Measurements from ENCODE around the gene MLYCD.

The MLYCD gene

GRCh38 chr16:83942815-83943515, 44.0 kb downstream of the MLYCD start:
- Histone ChIP-seq H2AFZ (ENCODE audit: low read length) (no peak overlapping the region), H3K27me3 (ENCODE audit: insufficient read depth, low read length) (no peaks in the 10 kb centered on the region), H3K36me3 (ENCODE audit: insufficient read depth, low read length) (no peaks in the 10 kb centered on the region), H3K4me2 (ENCODE audit: low read length) (no peak overlapping the region), H3F3A (ENCODE audit: insufficient read depth, low read length) (no peaks in the 10 kb centered on the region), H3K9me2 (ENCODE audit: low read depth, low read length) (no peaks in the 10 kb centered on the region), H3K79me2 (ENCODE audit: insufficient read depth, low read length) (no peaks in the 10 kb centered on the region), H3K4me3 (ENCODE audit: low read depth, low read length, poor library complexity, severe bottlenecking) (no peak overlapping the region), H3K27ac (ENCODE audit: low read depth, low read length, poor library complexity, severe bottlenecking) (no peak overlapping the region), H4K20me1 (ENCODE audit: insufficient read depth, low read length) (no peaks in the 10 kb centered on the region), H3K9ac (ENCODE audit: low read length) (no peak overlapping the region), H3K9me3 (ENCODE audit: low read length) (no peaks in the 10 kb centered on the region), H3K4me1 (ENCODE audit: insufficient read depth, low read length, severe bottlenecking) (no peaks in the 10 kb centered on the region)
- TF ChIP-seq CTCF (IDR thresholded peaks at IDR 0.05; ENCODE audit: low read length), result no peak
- TF ChIP-seq EZH2 (IDR thresholded peaks at IDR 0.05; ENCODE audit: borderline replicate concordance, low read length), result no peak

GRCh38 chr16:83943516-83944050, 44.7 kb downstream of the MLYCD start:
- no peak overlapping the region for H3K4me2 ChIP-seq (ENCODE audit: low read length)
- TF ChIP-seq CTCF (IDR thresholded peaks at IDR 0.05; ENCODE audit: low read length) (no peak), EZH2 (IDR thresholded peaks at IDR 0.05; ENCODE audit: borderline replicate concordance, low read length) (no peak)
- H3K9ac ChIP-seq (ENCODE audit: low read length), result no peak overlapping the region
- no peak overlapping the region for H3K27ac ChIP-seq (ENCODE audit: low read depth, low read length, poor library complexity, severe bottlenecking)
- no peak overlapping the region for H3K4me3 ChIP-seq (ENCODE audit: low read depth, low read length, poor library complexity, severe bottlenecking)
- no peaks in the 10 kb centered on the region for H3K9me2 ChIP-seq (ENCODE audit: low read depth, low read length)
- H3K4me1 ChIP-seq (ENCODE audit: insufficient read depth, low read length, severe bottlenecking), result no peaks in the 10 kb centered on the region
- H3K9me3 ChIP-seq (ENCODE audit: low read length), result no peaks in the 10 kb centered on the region
- H3K36me3 ChIP-seq (ENCODE audit: insufficient read depth, low read length), result no peaks in the 10 kb centered on the region
- H3K79me2 ChIP-seq (ENCODE audit: insufficient read depth, low read length), result no peaks in the 10 kb centered on the region
- H2AFZ ChIP-seq (ENCODE audit: low read length), result no peak overlapping the region
- H4K20me1 ChIP-seq (ENCODE audit: insufficient read depth, low read length), result no peaks in the 10 kb centered on the region
- no peaks in the 10 kb centered on the region for H3F3A ChIP-seq (ENCODE audit: insufficient read depth, low read length)
- no peaks in the 10 kb centered on the region for H3K27me3 ChIP-seq (ENCODE audit: insufficient read depth, low read length)

GRCh38 chr16:83945587-83945986, 46.7 kb downstream of the MLYCD start:
- Histone ChIP-seq H2AFZ (ENCODE audit: low read length) (no peak overlapping the region), H3K79me2 (ENCODE audit: insufficient read depth, low read length) (no peaks in the 10 kb centered on the region), H3K9me2 (ENCODE audit: low read depth, low read length) (no peaks in the 10 kb centered on the region), H3K27ac (ENCODE audit: low read depth, low read length, poor library complexity, severe bottlenecking) (no peak overlapping the region), H3K9me3 (ENCODE audit: low read length) (no peaks in the 10 kb centered on the region), H3K36me3 (ENCODE audit: insufficient read depth, low read length) (no peaks in the 10 kb centered on the region), H3K9ac (ENCODE audit: low read length) (no peak overlapping the region), H3K4me2 (ENCODE audit: low read length) (no peak overlapping the region), H3K4me1 (ENCODE audit: insufficient read depth, low read length, severe bottlenecking) (no peaks in the 10 kb centered on the region), H3K27me3 (ENCODE audit: insufficient read depth, low read length) (no peaks in the 10 kb centered on the region), H3K4me3 (ENCODE audit: low read depth, low read length, poor library complexity, severe bottlenecking) (no peak overlapping the region), H3F3A (ENCODE audit: insufficient read depth, low read length) (no peaks in the 10 kb centered on the region), H4K20me1 (ENCODE audit: insufficient read depth, low read length) (no peaks in the 10 kb centered on the region)
- TF ChIP-seq EZH2 (IDR thresholded peaks at IDR 0.05; ENCODE audit: borderline replicate concordance, low read length) (no peak), CTCF (IDR thresholded peaks at IDR 0.05; ENCODE audit: low read length) (no peak)
